AG04449 (cell line): ENCODE data around the gene PATJ.
"Not testable (repeated sequence)": the region's sequence is repeated elsewhere in the genome, so short reads cannot be mapped to it uniquely, and the experiment has no call there.

Experiments
- CTCF ChIA-PET: fragments of 350-600 bp; formaldehyde crosslinking; extraction: SDS; loops from one replicate; lab custom pipeline; 2021; ENCODE audit warnings: antibody characterized with exemption; lab: Yijun Ruan, JAX
- POLR2A ChIA-PET: fragments of 400-600, 350-600 bp; formaldehyde crosslinking; extraction: SDS; loops from one replicate; lab custom pipeline; 2020; ENCODE audit warnings: antibody characterized with exemption, inconsistent platforms; lab: Yijun Ruan, JAX
- DNase-seq: peaks from one replicate; pipeline ENCODE4 v3.0.0-alpha.2; 2010; ENCODE audit warnings: low read depth, low spot score
- H3K4me3 ChIP-seq: 2 replicates; pipeline ENCODE4 v1.5.1; 2011; ENCODE audit warnings: low read depth, mild to moderate bottlenecking, control low read depth, low read length
- CTCF ChIP-seq: IDR thresholded peaks from one replicate; pipeline ENCODE4 v1.5.1; 2011; ENCODE audit warnings: mild to moderate bottlenecking, moderate library complexity, low read length, control low read depth, inconsistent platforms; ENCODE audit not compliant: insufficient read depth; ENCODE audit errors: missing control alignments

Gene PATJ

GRCh38 chr1:61818992-61819391 is 76.7 kb downstream of the PATJ start:
- no peak overlapping the region for H3K4me3 ChIP-seq
- CTCF ChIA-PET, result no interaction called here
- no peak for DNase-seq
- no peak for TF ChIP-seq CTCF
- POLR2A ChIA-PET, result no interaction called here

GRCh38 chr1:61819421-61819820 is 77.1 kb downstream of the PATJ start:
- DNase-seq, result no peak
- ChIA-PET POLR2A (no interaction called here), CTCF (no interaction called here)
- TF ChIP-seq CTCF, result no peak
- H3K4me3 ChIP-seq, result no peak overlapping the region

GRCh38 chr1:61825393-61825792 is 83.1 kb downstream of the PATJ start:
- DNase-seq, result peak; percentile 53
- CTCF ChIA-PET, result no interaction called here
- no peak for TF ChIP-seq CTCF
- POLR2A ChIA-PET, result no interaction called here
- no peak overlapping the region for H3K4me3 ChIP-seq

GRCh38 chr1:61828805-61829204 is 86.5 kb downstream of the PATJ start:
- ChIA-PET CTCF (no interaction called here), POLR2A (interaction anchor here (0.6 kb wide), 1 partner anchor 303 kb away, joined by 5 read pairs; no protein-coding TSS in a partner anchor)
- no peak for DNase-seq
- TF ChIP-seq CTCF, result no peak
- H3K4me3 ChIP-seq, result no peak overlapping the region

GRCh38 chr1:61836649-61837048 is 94.4 kb downstream of the PATJ start:
- DNase-seq, result no peak
- ChIA-PET POLR2A (no interaction called here), CTCF (no interaction called here)
- no peak for TF ChIP-seq CTCF
- no peak overlapping the region for H3K4me3 ChIP-seq

GRCh38 chr1:61837607-61838006 is 95.3 kb downstream of the PATJ start:
- POLR2A ChIA-PET, H3K4me3 ChIP-seq, CTCF ChIA-PET, DNase-seq: not testable (repeated sequence)

GRCh38 chr1:61839679-61840078 is 97.4 kb downstream of the PATJ start:
- peak; percentile 49 for DNase-seq
- POLR2A ChIA-PET, result no interaction called here
- H3K4me3 ChIP-seq, result no peak overlapping the region
- TF ChIP-seq CTCF, result no peak
- CTCF ChIA-PET, result interaction anchor here (0.7 to 1.1 kb wide), 3 partner anchors 12 to 796 kb away, joined by 3 to 4 read pairs (median 3); no protein-coding TSS in a partner anchor
